Activated naive CD8-positive, alpha-beta T cell treated with anti-CD3 and anti-CD28 coated beads for 36 hours (primary cell): ENCODE data around the gene SLC22A17. TPM values are rescaled to one million over a fixed set of nuclear protein-coding genes. Genes with fewer than 3 reads are reported as not detected.

Experiments
- DNase-seq: peaks from one replicate; pipeline ENCODE4 v3.0.0; 2021
- H3K27ac Mint-ChIP-seq: one replicate; pipeline ENCODE4 v1.8.0; 2022; ENCODE audit warnings: mild to moderate bottlenecking, moderate library complexity, mixed read lengths
- H3K27me3 Mint-ChIP-seq: one replicate; pipeline ENCODE4 v1.8.0; 2022; ENCODE audit warnings: mild to moderate bottlenecking, mixed read lengths
- H3K36me3 Mint-ChIP-seq: one replicate; pipeline ENCODE4 v1.8.0; 2021; ENCODE audit warnings: mild to moderate bottlenecking, mixed read lengths
- H3K4me1 Mint-ChIP-seq: one replicate; pipeline ENCODE4 v1.8.0; 2021; ENCODE audit warnings: mixed read lengths
- H3K4me3 Mint-ChIP-seq: one replicate; pipeline ENCODE4 v1.8.0; 2022; ENCODE audit warnings: mild to moderate bottlenecking, moderate library complexity, mixed read lengths
- H3K9me3 Mint-ChIP-seq: one replicate; pipeline ENCODE4 v1.8.0; 2022; ENCODE audit warnings: mixed read lengths
- total RNA-seq, 2 experiments: library from RNA; stranded (reverse); gene quantifications; one replicate each; pipeline ENCODE4 v1.2.3, GENCODE V29; 2021

SLC22A17 gene
- total RNA-seq, 2 experiments from 2014 or later, result 2.2 to 2.9 TPM

DNA sequence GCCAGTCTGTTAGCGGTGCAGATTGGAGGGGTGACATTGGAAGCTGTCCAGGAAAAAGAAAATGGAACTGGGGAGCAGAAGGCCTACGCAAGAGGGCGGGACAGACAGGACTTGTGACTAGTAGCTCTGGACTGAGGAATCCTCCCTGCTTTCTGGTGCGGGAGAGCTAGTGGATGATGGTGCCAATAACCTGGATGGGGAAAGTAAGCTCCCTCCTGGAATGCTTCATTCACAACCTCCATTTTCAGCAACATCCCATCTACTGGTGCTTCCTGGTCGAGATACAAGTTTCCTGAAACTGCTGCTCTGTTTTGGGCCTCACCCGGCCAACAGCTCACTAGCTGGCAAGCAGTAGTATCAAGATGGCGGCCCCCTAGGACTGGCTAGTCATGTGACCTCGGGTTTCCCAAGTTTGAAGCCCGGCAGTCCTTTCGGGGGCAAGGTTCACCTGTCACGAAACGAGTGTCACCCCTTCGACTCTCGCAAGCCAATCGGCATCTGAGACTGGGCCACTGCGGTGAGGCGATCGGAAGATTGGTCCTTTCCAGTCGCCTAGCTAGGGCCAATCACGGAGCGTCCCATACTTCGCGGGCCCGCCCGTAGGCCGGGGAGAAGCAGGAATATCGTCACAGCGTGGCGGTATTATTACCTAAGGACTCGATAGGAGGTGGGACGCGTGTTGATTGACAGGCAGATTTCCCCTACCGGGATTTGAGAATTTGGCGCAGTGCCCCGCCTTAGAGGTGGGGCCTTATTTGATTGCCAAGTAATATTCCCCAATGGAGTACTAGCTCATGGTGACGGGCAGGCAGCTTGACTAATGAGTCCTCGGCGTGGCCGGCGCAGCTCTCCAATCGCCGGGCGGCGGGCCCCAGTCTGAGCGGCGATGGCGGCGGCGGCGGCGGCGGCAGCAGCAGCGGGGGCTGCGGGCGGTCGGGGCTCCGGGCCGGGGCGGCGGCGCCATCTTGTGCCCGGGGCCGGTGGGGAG is 31.8 kb downstream of the SLC22A17 start, which contains the start of gene PABPN1:
Gene PABPN1 (plus strand): TSS at position 874 of the 988 bp plus-strand sequence. CDS start 13 bp downstream, at position 887.
- peak; percentile 97 for DNase-seq
- Mint-ChIP-seq H3K27ac (peak within 1 kb of the TSS; percentile 97), H3K9me3 (peaks cover 1% of the 10 kb centered on the region), H3K4me1 (peaks cover 23% of the 10 kb centered on the region), H3K4me3 (peak within 1 kb of the TSS; percentile 93), H3K36me3 (peaks cover 23% of the 10 kb centered on the region), H3K27me3 (no peaks in the 10 kb centered on the region)

- Mint-ChIP-seq H3K4me1 (peaks cover 23% of the 10 kb centered on the region), H3K36me3 (peaks cover 20% of the 10 kb centered on the region), H3K27me3 (no peaks in the 10 kb centered on the region), H3K27ac (peak overlapping the region; percentile 97), H3K9me3 (peaks cover 1% of the 10 kb centered on the region), H3K4me3 (peak overlapping the region; percentile 92)
- no peak for DNase-seq
Observed at GRCh38 chr14:23319746-23320583, 32.7 kb downstream of the SLC22A17 start.

GRCh38 chr14:23316300-23316699 is 36.4 kb downstream of the SLC22A17 start:
- H3K36me3 Mint-ChIP-seq, result no peaks in the 10 kb centered on the region
- H3K27me3 Mint-ChIP-seq, result no peaks in the 10 kb centered on the region
- H3K9me3 Mint-ChIP-seq, result peaks cover 1% of the 10 kb centered on the region
- DNase-seq, result no peak
- H3K27ac Mint-ChIP-seq, result no peak overlapping the region
- H3K4me1 Mint-ChIP-seq, result peaks cover 6% of the 10 kb centered on the region
- no peak overlapping the region for H3K4me3 Mint-ChIP-seq

GRCh38 chr14:23310546-23310945 is 42.1 kb downstream of the SLC22A17 start:
- H3K36me3 Mint-ChIP-seq, result no peaks in the 10 kb centered on the region
- no peak overlapping the region for H3K27ac Mint-ChIP-seq
- no peaks in the 10 kb centered on the region for H3K4me1 Mint-ChIP-seq
- DNase-seq, result no peak
- H3K27me3 Mint-ChIP-seq, result peaks cover 30% of the 10 kb centered on the region
- H3K4me3 Mint-ChIP-seq, result no peak overlapping the region
- H3K9me3 Mint-ChIP-seq, result no peaks in the 10 kb centered on the region

- Mint-ChIP-seq H3K27me3 (peaks cover 38% of the 10 kb centered on the region), H3K4me1 (no peaks in the 10 kb centered on the region), H3K9me3 (no peaks in the 10 kb centered on the region), H3K36me3 (no peaks in the 10 kb centered on the region), H3K27ac (no peak overlapping the region), H3K4me3 (no peak overlapping the region)
- no peak for DNase-seq
Observed at GRCh38 chr14:23308721-23309445, 43.8 kb downstream of the SLC22A17 start.

DNA sequence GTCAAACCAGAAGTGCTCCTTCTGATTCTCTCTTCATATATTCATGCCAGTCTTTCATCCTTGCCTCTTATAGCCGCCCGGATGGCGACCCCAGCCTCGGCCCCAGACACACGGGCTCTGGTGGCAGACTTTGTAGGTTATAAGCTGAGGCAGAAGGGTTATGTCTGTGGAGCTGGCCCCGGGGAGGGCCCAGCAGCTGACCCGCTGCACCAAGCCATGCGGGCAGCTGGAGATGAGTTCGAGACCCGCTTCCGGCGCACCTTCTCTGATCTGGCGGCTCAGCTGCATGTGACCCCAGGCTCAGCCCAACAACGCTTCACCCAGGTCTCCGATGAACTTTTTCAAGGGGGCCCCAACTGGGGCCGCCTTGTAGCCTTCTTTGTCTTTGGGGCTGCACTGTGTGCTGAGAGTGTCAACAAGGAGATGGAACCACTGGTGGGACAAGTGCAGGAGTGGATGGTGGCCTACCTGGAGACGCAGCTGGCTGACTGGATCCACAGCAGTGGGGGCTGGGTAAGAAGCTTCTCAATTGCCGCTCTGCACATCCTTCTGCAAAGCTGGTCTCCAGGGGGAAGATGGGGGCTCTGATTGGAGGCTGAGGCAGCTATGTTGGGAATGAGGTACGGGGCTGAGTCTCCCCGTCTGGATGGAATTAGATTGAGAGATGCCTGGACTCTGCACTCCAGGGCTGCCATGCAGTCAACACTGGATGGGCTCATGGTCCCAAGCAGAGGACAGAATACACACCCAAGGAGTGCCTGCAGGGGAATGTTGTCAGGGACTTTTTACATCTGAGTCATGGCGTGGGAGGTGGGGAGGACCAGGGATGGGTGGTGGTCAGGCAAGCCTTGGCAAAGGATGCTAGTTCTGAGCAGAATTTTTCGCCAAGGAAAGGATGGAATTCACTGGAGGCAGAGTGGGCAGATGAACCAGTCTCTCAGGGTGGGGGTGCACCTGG is 44.7 kb downstream of the SLC22A17 start:
- Mint-ChIP-seq H3K36me3 (no peaks in the 10 kb centered on the region), H3K27ac (no peak overlapping the region), H3K9me3 (no peaks in the 10 kb centered on the region), H3K4me3 (no peak overlapping the region), H3K27me3 (peaks cover 38% of the 10 kb centered on the region), H3K4me1 (peaks cover 6% of the 10 kb centered on the region)
- no peak for DNase-seq

GRCh38 chr14:23307146-23307530 is 45.5 kb downstream of the SLC22A17 start:
- DNase-seq, result no peak
- Mint-ChIP-seq H3K36me3 (peaks cover 3% of the 10 kb centered on the region), H3K9me3 (no peaks in the 10 kb centered on the region), H3K4me1 (peaks cover 9% of the 10 kb centered on the region), H3K4me3 (peak overlapping the region; percentile 55), H3K27me3 (peaks cover 38% of the 10 kb centered on the region), H3K27ac (no peak overlapping the region)

DNA sequence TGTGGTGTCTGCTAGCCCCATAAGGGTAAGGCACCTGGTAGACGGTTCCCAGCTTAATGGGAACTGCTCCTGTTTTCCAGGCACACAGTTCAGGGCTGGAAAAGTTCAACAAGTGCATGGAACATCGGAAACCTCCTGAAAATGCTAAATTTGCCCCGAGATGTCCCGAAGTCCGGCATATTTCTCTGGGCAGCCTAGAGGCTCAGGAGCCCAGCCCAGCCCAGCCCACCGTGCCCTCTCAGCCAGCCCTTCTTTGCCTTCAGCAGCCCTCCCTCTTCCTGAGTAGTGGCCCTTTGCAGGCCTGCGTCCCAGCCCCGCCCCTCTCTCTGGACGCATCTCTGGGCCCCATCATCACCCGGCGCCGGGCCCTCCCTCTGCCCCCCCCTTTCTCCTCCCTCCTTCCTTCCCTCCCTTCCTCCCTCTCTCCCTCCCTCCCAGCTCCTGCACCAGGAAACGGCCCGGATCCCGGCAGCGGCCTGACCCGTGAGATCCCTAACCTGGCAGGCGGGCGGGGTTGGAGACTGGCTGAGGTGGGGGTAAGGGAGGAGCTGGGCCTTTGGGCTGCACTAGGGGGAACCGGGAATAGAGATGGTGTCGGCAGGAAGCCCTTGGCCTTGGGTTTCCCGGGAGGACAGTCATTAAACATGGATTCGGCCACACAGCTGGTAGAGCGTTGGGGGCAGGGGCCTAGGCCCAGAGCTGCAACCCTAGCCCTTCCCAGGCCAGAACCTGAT is 46.1 kb downstream of the SLC22A17 start, which contains the start of gene BCL2L2:
Gene BCL2L2 (plus strand): TSS at position 422 of the 734 bp plus-strand sequence. CDS start 935 bp downstream, outside the sequence.
- no peak for DNase-seq
- Mint-ChIP-seq H3K4me3 (peak within 1 kb of the TSS; percentile 55), H3K36me3 (peaks cover 3% of the 10 kb centered on the region), H3K27ac (no peak within 1 kb of the TSS), H3K9me3 (no peaks in the 10 kb centered on the region), H3K4me1 (peaks cover 9% of the 10 kb centered on the region), H3K27me3 (peaks cover 38% of the 10 kb centered on the region)

DNA sequence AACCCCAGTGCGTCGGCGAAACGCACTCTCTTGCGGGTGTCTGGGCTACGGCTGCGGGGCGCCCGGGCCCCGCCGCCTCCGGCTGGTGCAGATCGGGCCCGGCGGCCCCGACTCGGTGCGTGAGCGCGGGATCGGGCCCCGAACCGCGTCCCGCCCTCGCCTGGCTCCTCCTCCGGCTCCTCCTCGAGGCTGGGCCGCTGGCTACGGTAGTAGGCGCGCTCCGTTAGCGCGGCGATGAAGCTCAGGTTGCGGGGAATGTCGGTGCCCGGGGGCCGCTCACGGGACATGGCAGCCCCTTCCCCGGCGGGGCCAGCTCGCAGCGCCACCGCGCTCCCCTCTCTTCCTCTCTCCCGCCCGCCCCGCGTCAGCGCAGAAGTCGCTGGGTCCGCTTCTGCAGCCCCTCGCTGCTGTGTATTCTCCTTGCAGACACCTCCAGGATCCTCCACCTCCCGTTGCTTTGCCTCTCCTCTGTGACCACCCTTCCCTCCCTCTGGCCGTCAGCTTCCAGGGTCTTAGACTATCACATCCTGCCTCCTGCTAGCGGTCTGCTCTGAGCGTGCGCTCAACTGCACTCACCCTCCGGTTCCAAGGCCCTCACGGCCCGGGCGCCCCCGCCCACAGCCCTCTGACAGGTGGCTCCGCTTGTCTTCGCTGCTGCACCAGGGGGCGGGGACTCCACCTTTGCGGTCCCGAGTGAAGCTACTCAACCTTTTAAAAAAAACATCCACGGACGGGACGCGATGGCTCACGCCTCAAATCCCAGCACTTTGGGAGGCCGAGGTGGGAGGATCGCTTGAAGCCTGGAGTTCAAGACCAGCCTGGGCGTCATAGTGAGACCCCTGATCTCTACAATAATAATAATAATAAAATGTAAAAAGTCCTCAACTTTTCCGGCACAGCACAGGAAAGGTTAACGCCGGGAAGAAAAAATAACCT is 50.1 kb downstream of the SLC22A17 start, which contains the start of gene PPP1R3E:
Gene PPP1R3E (minus strand): TSS at position 570 of the 936 bp plus-strand sequence. CDS start 283 bp downstream, at position 287.
- Mint-ChIP-seq H3K4me1 (peaks cover 24% of the 10 kb centered on the region), H3K9me3 (no peaks in the 10 kb centered on the region), H3K27ac (peak within 1 kb of the TSS; percentile 98), H3K36me3 (peaks cover 12% of the 10 kb centered on the region), H3K4me3 (peak within 1 kb of the TSS; percentile 97), H3K27me3 (peaks cover 28% of the 10 kb centered on the region)
- peak; percentile 91 for DNase-seq

DNA sequence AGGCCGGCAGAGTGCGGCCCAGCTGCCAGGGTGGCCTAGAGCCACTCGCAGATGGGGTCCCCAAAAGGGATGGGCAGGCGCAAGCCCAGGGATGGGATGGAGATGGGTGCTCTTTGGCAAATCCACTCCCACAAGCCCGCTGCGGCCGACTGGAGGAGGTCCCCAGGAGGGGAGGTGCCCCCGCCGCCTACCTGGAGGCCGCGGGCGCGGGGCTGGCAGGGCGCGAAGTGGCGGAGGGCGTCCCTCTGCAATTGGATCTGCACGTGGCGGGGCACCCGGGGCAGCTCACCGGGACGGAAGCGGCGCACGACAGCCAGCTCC is 50.8 kb downstream of the SLC22A17 start:
- H3K4me3 Mint-ChIP-seq, result peak overlapping the region; percentile 97
- H3K9me3 Mint-ChIP-seq, result no peaks in the 10 kb centered on the region
- DNase-seq, result no peak
- H3K4me1 Mint-ChIP-seq, result peaks cover 24% of the 10 kb centered on the region
- peaks cover 22% of the 10 kb centered on the region for H3K27me3 Mint-ChIP-seq
- H3K27ac Mint-ChIP-seq, result peak overlapping the region; percentile 97
- H3K36me3 Mint-ChIP-seq, result peaks cover 14% of the 10 kb centered on the region

GRCh38 chr14:23301288-23301968 is 51.3 kb downstream of the SLC22A17 start:
- Mint-ChIP-seq H3K36me3 (peaks cover 17% of the 10 kb centered on the region), H3K4me3 (peak overlapping the region; percentile 97), H3K27ac (peak overlapping the region; percentile 97), H3K27me3 (peaks cover 17% of the 10 kb centered on the region), H3K9me3 (no peaks in the 10 kb centered on the region), H3K4me1 (peaks cover 26% of the 10 kb centered on the region)
- DNase-seq, result peak; percentile 100
